NCI-H69 (cell line): ENCODE results near the gene TRIP12.
"Not testable (repeated sequence)": the region's sequence is repeated elsewhere in the genome, so short reads cannot be mapped to it uniquely, and the experiment has no call there.

ENCODE experiments used
- DNase-seq: peaks from one replicate; lab custom pipeline; 2025; lab: John Stamatoyannopoulos, UW

Gene TRIP12

GRCh38 chr2:229768235-229768634, 153.6 kb downstream of the TRIP12 start:
- DNase-seq = no peak

GRCh38 chr2:229765721-229766120, 156.1 kb downstream of the TRIP12 start:
- DNase-seq = no peak

DNA sequence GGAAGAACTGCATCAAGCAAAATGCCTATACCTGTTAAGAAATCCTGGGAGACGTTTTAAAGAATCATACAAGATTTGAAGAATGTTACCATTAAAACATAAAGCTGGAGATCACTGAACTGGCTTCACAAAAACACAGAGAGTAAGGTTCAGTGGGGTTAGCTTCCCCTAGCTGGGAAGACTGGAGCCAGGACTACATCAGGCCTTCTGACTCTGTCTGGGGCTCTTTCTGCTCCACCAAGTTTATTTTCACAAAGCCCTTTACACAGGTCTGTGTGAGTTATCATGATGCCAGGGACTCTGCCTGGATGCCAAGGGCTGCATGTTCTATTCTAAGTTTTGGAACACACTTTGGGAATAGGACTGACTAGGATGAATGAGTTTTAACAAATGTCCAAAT, 160.1 kb downstream of the TRIP12 start:
- DNase-seq = no peak

DNA sequence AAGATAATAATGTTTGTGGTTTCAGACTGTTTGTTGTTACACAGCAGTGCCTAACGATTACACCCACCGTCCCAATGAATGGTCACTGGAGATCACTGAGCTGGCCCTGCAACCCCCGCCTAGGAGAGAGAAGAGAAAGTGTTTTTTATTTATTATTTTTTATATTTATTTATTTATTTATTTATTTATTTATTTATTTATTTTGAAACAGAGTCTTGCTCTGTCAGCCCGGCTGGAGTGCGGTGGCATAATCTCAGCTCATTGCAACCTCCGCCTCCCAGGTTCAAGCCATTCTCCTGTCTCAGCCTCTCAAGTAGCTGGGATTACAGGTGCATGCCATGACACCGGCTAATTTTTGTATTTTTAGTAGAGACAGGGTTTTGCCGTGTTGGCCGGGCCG, 164.3 kb downstream of the TRIP12 start:
- DNase-seq = not testable (repeated sequence)

- DNase-seq = peak; percentile 10
Observed at GRCh38 chr2:229752970-229753729, 168.7 kb downstream of the TRIP12 start.

- DNase-seq = no peak
Observed at GRCh38 chr2:229749779-229750178, 172.0 kb downstream of the TRIP12 start.

DNA sequence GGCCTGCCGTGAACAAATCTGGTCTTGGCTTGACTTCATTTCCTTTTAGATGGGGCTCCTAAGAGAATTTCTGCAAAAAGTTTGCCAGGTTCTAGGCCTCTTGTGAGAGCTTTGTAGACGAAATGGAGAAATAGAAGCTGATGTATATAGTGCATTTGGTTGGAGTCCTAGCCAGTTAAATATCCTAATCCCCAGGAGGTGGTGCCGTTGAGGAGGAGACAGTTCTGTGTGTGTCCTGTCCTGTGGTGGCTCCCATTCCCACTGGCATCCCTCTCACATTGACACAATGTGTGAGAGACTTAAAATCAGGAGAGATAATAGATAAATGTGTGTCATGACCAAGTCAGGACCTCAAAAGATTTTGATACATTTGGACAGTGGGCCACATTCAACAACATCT, 172.9 kb downstream of the TRIP12 start:
- no peak for DNase-seq

DNA sequence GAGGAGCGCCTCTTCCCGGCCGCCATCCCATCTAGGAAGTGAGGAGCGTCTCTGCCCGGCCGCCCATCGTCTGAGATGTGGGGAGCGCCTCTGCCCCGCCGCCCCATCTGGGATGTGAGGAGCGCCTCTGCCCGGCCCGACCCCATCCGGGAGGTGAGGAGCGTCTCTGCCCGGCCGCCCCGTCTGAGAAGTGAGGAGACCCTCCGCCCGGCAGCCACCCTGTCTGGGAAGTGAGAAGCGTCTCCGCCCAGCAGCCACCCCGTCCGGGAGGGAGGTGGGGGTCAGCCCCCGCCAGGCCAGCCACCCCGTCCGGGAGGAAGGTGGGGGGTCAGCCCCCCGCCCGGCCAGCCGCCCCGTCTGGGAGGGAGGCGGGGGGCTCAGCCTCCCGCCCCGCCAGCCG, 179.1 kb downstream of the TRIP12 start:
- not testable (repeated sequence) for DNase-seq

GRCh38 chr2:229740279-229740678, 181.5 kb downstream of the TRIP12 start:
- DNase-seq = no peak

- DNase-seq = no peak
Observed at GRCh38 chr2:229738024-229738625, 183.7 kb downstream of the TRIP12 start.

DNA sequence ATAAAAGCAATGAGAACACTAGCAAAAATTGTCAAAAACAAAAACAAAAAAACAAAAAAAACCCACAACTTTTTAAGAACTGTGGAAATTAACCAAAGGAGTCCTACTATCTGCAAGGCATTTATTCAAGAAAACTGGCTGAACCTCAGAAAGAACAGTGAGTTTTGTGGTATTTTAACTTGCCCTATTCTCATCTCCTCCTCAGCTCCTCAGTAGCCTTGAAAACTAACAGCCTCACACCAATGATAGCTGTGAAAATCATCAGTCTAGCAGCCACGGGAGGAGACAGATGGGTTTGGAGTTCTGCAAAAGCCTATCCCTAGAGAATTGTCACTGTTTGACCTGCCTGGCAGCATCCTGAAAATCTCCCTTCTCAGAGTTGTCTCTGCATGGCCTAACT, 187.4 kb downstream of the TRIP12 start:
- DNase-seq = no peak

- no peak for DNase-seq
Observed at GRCh38 chr2:229733611-229734245, 188.1 kb downstream of the TRIP12 start.

GRCh38 chr2:229732897-229733296, 188.9 kb downstream of the TRIP12 start:
- DNase-seq = no peak

DNA sequence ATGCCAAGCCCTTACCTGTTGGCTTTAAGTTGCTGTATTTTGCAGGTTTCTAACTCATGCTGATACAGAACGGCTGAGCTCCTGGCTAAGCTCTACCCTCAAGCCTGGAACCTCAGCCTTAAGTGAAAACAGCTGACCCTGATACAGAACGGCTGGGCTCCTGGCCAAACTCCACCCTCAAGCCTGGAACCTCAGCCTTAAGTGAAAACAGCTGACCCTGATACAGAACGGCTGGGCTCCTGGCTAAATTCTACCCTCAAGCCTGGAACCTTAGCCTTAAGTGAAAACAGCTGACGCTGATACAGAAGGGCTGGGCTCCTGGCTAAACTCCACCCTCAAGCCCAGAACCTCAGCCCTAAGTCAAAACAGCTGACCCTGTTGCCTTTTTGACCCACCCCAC, 189.9 kb downstream of the TRIP12 start:
- DNase-seq = no peak

GRCh38 chr2:229731363-229731762, 190.4 kb downstream of the TRIP12 start:
- DNase-seq = no peak

DNA sequence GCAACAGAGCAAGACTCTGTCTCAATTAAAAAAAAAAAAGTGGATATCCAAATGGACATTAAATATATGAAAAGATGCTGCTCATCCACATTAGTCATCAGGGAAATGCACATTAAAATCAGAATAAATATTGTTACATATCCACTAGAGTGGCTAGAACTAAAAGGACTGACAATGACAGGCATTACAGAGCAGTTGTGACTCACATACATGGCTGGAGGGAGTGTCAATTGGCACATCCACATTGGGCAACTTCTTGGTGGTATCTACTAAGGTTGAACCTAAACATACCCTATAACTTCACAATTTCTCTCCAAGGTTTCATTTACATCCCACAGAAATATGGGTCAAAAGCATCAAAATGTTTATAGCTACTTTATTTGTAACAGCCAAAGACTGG, 193.4 kb downstream of the TRIP12 start:
- DNase-seq = no peak

- DNase-seq = no peak
Observed at GRCh38 chr2:229726643-229727042, 195.2 kb downstream of the TRIP12 start.

DNA sequence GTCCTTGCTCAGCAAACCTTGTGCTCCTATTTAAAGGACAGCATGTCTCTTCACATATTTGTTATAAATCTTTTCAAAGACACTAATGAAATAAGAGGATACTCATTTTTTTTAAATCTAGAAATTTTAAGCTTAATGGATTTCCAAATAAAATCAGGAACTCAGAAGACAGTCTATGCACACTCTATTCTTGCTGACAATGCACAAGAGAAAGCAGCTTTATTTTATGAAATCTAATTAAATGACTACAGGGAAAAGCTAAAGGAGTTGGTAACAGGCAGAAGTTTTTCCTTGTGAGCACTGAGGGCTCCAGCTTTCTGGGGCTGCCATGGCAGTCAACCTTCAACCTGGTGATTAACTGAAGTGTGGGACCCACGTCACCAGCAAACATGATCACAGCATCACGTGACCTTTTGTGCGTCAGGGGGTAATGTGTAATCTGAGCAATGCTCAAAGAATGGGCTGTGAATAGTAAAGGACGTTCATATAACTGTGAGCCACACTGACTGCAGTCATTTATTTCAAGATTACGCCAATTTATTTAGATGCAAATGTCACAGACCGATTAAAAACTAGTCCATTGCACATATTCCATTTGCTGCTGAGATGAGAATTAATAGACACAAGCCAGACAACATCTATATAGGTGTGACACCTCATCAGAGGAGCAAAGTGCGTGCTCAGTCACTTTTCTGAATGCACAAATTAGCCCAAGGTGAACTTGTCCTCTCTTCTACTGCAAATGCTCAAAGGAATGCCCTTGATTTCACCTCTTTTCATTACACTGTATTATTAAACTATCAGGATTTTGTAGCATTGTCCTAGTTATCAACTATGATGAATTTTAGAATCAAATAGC, 195.9 kb downstream of the TRIP12 start:
- peak; percentile 28 for DNase-seq

GRCh38 chr2:229723192-229723591, 198.6 kb downstream of the TRIP12 start:
- not testable (repeated sequence) for DNase-seq

DNA sequence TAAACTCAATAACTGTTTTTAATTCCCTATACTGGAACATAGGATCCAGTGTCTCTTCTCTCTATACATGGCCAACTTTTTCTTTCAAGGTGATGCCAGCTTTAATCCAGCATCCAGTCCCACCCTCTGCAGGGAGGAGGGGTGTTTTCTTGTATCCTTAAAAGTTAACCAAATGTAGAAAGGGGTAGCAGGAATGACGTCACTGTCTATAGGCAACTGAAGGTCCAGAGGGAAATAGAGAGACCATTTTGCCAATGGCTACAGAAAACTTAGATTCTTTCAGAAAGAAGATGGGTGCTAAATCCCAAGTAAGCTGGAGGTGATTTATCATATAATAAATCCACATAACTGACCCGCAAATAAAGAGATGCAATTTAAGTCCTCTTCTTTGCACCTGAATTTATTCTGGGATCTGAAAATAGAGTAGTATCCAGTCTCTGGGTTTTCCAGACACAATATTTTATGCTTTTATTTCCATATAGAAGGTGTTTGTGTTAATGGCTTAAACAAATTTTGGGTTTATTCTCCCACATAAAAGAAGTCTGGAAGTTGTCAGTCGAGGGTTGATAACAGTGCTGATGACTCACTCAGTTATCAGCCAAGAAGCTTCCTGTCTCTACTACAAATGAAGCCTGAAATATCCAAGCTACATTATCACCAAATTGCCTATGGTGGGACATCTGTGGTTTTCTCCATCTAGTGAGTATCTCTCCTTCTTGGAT, 201.7 kb downstream of the TRIP12 start:
- DNase-seq = no peak

GRCh38 chr2:229718057-229718456, 203.8 kb downstream of the TRIP12 start:
- no peak for DNase-seq
